ENCODE results near the gene ADD2. TPM values are rescaled to one million over a fixed set of nuclear protein-coding genes. Genes with fewer than 3 reads are reported as not detected.
"Not testable (repeated sequence)": the region's sequence is repeated elsewhere in the genome, so short reads cannot be mapped to it uniquely, and the experiment has no call there.

The ADD2 gene
- polyA plus RNA-seq, 3 donors = 6.6 to 7.6 (median 7.0) TPM

- no peak for DNase-seq
These were observed 124.3 kb downstream of the ADD2 start for GRCh38 chr2:70643715-70644114.

DNA sequence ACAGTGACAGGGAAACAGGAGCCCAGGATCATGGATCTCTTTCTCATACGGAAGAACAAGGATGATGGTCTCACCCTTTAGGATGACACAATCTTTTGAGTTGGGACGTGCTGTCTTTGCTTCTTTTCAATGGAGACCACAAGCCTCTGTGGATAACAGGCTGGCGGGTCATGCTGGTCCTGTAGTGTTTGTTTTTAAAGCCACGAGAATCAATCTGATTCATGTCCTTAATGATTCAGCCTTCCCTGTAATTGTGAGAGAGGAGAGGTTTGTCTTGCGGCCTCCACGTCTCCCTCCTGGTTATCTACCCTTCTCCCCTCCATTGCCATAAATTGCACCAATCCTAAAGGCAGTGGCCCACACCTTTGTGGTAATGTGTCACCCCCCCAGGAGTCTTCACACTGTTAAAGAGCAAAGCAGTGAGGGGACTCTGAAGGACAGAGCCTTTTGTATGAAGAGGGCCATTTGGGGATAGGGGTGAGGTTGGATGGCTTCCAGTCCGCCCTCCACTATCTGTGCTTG, 126.7 kb downstream of the ADD2 start:
- DNase-seq = no peak

DNA sequence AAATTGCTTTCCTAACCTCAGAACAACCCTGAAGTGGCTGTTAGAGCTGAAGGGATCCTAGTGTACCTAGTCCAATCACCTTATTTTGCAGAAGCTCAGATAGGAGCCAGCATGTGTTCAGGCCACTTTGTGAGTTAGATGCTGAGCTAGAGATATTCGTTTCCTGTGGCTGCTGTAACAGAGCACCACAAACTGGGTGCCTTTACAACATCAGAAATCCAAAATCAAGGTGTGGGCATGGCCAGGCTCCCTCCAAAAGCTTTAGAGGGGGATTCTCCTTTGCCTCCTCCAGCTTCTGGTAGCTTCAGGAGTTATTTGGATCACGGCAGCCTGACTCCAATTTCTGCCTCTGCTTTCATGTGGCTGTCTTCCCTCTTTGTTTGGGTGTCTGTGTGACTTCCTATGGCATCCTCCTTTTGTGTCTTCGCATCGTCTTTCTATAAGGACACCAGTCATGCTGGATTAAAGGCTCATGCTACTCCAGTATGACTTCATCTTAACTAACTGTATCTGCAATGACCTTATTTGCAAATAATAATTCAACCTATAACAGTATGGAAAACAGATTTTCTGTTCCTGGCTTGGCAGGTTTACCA, 128.1 kb downstream of the ADD2 start:
- no peak for DNase-seq

- DNase-seq = no peak
These were observed 129.4 kb downstream of the ADD2 start for GRCh38 chr2:70638561-70638960.

DNA sequence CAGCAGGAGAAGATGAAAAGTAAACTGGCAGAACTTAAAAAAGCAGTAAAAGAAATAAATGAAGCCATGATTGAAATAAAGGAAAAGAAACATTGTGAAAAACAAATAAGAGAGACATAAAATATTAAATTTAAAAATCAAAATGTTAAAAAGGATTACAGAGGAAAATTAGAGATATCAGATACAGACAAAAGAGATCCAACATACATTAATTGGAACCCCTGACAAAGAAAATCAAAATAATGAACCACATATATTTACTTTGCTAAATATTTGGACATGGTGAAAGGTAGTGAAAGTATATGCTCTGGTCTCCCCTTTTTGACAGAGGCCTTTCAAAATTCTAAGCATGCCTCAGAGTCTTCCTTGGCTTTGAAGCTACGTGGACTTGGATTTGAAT, 134.5 kb downstream of the ADD2 start:
- DNase-seq = no peak

DNA sequence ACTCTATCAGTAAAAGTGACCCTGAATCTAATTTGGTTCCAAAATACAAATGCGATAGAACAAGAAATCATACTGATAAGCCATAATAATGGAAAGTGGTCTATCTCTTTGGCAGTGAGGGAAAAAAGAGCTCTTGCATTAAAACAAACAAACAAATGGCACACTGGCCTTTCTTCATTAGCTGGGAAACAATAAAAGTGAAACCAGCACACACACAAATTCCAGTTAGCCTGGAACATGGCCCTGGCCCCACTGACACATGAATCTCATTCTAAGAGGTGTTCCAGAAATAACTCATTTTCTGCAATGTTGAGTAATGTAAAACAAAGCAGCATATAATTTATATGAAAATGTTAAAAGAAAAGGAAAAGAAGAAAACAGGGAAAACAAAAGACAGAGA, 135.0 kb downstream of the ADD2 start:
- no peak for DNase-seq

- DNase-seq = no peak
These were observed 135.6 kb downstream of the ADD2 start for GRCh38 chr2:70632388-70632787.

DNA sequence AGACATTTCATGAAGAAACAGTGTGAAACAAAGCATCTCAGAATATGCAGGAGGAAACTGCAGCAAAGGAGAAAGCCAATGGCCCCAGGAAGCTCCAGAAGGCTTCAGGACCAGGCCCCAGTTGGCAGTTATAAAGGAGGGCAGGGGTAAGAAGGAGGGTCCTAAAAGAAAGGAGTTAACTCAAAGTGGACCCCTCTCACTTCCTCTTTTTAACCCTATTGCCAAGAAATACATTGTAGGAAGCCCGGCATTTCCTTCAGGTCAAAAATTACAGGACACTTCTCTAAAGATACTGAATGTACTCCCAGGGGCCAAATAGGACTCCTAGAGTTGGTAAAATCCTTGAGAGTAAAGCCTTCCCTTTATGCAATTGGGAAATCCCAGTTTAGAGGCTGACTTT, 137.2 kb downstream of the ADD2 start:
- DNase-seq = no peak

DNA sequence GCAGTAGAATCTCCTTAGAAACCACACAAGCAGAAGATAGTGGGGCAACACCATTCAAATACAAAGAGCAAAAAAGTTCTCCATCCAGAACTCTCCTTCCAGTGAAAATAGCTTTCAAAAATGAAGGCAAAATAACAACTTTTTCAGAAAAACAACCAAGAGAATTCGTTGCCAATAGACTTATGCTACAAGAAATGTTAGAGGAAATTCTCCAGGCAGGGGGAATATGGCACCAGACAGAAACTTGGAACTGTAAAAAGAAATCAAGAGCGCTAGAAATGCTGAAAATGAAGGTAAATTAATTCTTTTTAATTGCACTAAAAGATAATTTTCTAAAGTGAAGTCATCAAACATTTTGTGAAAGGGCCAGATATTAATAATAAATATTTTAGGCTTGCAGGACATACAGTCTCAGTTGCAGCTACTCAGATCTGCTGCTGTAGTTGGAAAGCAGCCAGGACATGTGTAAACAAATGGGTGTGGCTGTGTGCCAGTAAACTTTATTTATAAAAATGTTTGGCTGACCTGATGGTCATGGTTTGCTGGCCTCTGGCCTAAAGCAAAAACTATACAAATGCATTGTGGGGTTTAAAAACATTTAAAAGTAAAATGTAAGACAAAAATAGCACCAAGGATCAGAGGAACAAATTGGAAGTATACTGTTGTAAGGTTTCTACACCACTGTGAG, 140.6 kb downstream of the ADD2 start:
- no peak for DNase-seq

DNA sequence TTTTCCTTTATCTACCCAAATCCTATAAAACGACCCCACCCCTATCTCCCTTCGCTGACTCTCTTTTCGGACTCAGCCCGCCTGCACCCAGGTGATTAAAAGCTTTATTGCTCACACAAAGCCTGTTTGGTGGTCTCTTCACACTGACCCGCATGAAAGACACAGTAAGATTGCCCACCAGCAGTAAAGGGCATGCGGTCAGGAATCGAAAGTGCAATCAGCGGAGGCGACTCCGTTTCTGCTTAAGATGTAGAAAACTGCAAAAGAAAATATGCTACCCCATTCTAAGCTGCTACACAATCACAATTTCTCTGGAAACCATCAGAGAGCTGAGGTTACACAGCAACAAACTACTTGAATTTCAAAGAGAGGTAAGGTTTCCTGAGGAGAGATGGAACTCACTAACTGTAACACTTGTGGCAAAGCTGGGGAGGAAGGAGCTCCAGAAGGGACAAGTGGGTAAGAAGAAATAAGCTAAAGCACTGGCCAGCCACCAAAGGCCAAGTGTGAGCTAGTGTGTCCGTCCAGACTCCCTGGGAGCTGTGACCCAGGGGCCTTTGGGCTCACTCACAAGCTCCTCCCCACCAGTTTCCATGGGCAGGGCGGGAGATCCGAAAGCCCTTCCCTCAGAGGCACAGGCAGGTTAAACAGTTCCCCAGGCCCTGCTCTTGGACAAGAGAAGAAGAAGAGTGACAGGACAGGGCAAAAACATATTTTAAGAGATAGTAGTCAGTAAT, 141.6 kb downstream of the ADD2 start:
- DNase-seq = no peak

GRCh38 chr2:70621536-70621935, 146.5 kb downstream of the ADD2 start:
- not testable (repeated sequence) for DNase-seq

GRCh38 chr2:70620020-70620419, 148.0 kb downstream of the ADD2 start:
- DNase-seq = no peak

DNA sequence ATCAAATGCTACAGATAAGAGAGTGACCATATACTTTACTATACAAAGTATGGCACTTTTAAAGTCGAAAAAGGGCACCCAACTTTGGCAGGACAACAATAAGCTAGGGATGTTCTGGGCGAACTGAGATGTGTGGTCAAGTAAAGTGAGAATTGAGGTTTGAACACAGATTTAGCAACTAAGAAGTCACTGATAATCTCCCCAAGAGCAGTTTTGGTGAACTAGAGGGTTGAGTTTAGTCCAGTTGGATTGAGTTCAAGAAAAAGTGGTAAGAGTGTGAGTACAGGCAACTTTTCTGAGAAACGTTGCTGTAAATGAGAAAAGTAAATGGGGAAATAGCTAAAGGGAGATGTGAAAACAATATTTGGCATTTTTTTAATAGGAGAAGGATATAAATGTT, 148.8 kb downstream of the ADD2 start:
- DNase-seq = no peak

- no peak for DNase-seq
These were observed 151.8 kb downstream of the ADD2 start for GRCh38 chr2:70616168-70616694.

DNA sequence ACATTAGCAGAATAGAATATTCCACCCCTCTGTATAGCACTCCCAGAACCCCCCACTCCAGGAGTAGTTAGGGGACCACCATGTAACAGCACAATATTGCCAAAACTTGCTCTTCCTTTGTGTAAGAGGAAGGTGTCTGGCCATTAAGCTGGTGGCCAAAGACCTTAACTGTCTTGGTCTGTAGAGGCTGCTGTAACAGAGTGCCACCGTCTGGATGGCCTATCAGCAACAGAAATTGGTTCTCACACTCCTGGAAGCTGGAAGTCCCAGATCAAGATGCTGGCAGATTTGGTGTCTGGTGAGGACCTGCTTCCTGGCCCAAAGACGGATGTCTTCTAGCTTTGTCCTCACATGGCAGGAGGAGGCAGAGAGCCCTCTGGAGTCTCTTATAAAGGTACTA, 152.8 kb downstream of the ADD2 start:
- no peak for DNase-seq

GRCh38 chr2:70613521-70613920, 154.5 kb downstream of the ADD2 start:
- DNase-seq = no peak

- no peak for DNase-seq
These were observed 155.4 kb downstream of the ADD2 start for GRCh38 chr2:70612574-70612973.

DNA sequence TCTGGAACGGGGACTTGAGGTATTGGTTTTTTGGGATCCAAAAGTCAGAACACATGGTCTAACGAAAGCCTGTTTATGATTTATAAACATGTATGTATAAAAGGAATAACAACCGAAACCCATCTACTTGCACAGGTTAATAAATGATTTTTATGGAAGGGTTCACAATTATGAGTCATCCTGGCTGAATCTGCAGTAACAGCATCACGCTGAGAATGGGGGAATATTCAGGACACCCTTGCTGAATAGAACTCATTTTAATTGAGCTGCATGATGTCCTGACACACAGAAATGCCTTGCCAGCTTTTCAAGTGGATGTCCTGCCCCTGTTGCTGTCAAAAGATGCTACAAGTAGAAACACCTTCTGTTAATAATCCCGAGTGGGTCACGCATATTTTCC, 159.6 kb downstream of the ADD2 start:
- no peak for DNase-seq

- no peak for DNase-seq
These were observed 160.9 kb downstream of the ADD2 start for GRCh38 chr2:70607121-70607561.
